H9 (cell line): Measurements from ENCODE around the gene RPP14. TPM values are rescaled to one million over a fixed set of nuclear protein-coding genes. Genes with fewer than 3 reads are reported as not detected.

Experiments used
- DNase-seq: peaks from one replicate; pipeline ENCODE4 v3.0.0-alpha.2; 2017
- H2AFZ ChIP-seq: one replicate; pipeline ENCODE4 v1.6.1; 2013; ENCODE audit warnings: mild to moderate bottlenecking, low read length, control low read depth, moderate library complexity
- H2AK5ac ChIP-seq: 2 replicates; pipeline ENCODE4 v1.6.1; 2013; ENCODE audit warnings: low read length, control low read depth, mixed read lengths; ENCODE audit not compliant: insufficient read length
- H2BK120ac ChIP-seq: one replicate; pipeline ENCODE4 v1.6.1; 2013; ENCODE audit warnings: low read depth, mild to moderate bottlenecking, low read length, control low read depth, inconsistent platforms; ENCODE audit not compliant: poor library complexity, severe bottlenecking
- H2BK12ac ChIP-seq: 2 replicates; pipeline ENCODE4 v1.6.1; 2013; ENCODE audit warnings: low read length, control low read depth, mixed read lengths, low read depth; ENCODE audit not compliant: insufficient read length
- H2BK15ac ChIP-seq: 2 replicates; pipeline ENCODE4 v1.6.1; 2013; ENCODE audit warnings: low read depth, low read length, control low read depth
- H2BK20ac ChIP-seq: one replicate; pipeline ENCODE4 v1.6.1; 2013; ENCODE audit warnings: low read depth, mild to moderate bottlenecking, low read length, control low read depth, inconsistent platforms; ENCODE audit not compliant: poor library complexity, severe bottlenecking
- H2BK5ac ChIP-seq: 2 replicates; pipeline ENCODE4 v1.6.1; 2013; ENCODE audit warnings: low read length, control low read depth, mixed read lengths; ENCODE audit not compliant: insufficient read length
- H3K14ac ChIP-seq: 2 replicates; pipeline ENCODE4 v1.6.1; 2013; ENCODE audit warnings: low read length, control low read depth; ENCODE audit not compliant: insufficient read depth
- H3K18ac ChIP-seq: 2 replicates; pipeline ENCODE4 v1.6.1; 2013; ENCODE audit warnings: low read depth, mild to moderate bottlenecking, mixed read lengths, low read length, control low read depth; ENCODE audit not compliant: insufficient read length
- H3K23ac ChIP-seq: 2 replicates; pipeline ENCODE4 v1.6.1; 2013; ENCODE audit warnings: low read length, control low read depth, mixed read lengths, low read depth; ENCODE audit not compliant: insufficient read length
- H3K23me2 ChIP-seq: 2 replicates; pipeline ENCODE4 v1.6.1; 2013; ENCODE audit warnings: low read depth, mild to moderate bottlenecking, mixed read lengths, low read length, control low read depth; ENCODE audit not compliant: insufficient read length, poor library complexity, severe bottlenecking
- H3K27ac ChIP-seq: 2 replicates; pipeline ENCODE4 v1.5.1; 2013; ENCODE audit warnings: low read length, control low read depth, mixed read lengths, low read depth; ENCODE audit not compliant: insufficient read length
- H3K27me3 ChIP-seq: 2 replicates; pipeline ENCODE4 v1.6.1; 2013; ENCODE audit warnings: low read length, control low read depth, inconsistent platforms; ENCODE audit not compliant: insufficient read depth
- H3K4ac ChIP-seq: 2 replicates; pipeline ENCODE4 v1.6.1; 2013; ENCODE audit warnings: low read depth, mild to moderate bottlenecking, control low read depth, inconsistent platforms, low read length, moderate library complexity
- H3K4me1 ChIP-seq: 2 replicates; pipeline ENCODE4 v1.6.1; 2013; ENCODE audit warnings: low read length, control low read depth, inconsistent platforms; ENCODE audit not compliant: insufficient read depth
- H3K4me2 ChIP-seq: 2 replicates; pipeline ENCODE4 v1.6.1; 2013; ENCODE audit warnings: low read length, control low read depth, mixed read lengths; ENCODE audit not compliant: insufficient read length, insufficient read depth
- H3K56ac ChIP-seq: 2 replicates; pipeline ENCODE4 v1.6.1; 2013; ENCODE audit warnings: low read depth, mild to moderate bottlenecking, mixed read lengths, low read length, control low read depth; ENCODE audit not compliant: insufficient read length
- H3K79me1 ChIP-seq: 2 replicates; pipeline ENCODE4 v1.6.1; 2013; ENCODE audit warnings: low read depth, mild to moderate bottlenecking, moderate library complexity, low read length, control low read depth, inconsistent platforms; ENCODE audit not compliant: insufficient read depth, poor library complexity, severe bottlenecking
- H3K79me2 ChIP-seq: 2 replicates; pipeline ENCODE4 v1.6.1; 2013; ENCODE audit warnings: low read length, control low read depth, inconsistent platforms; ENCODE audit not compliant: insufficient read depth
- H3K9ac ChIP-seq: 2 replicates; pipeline ENCODE4 v1.6.1; 2013; ENCODE audit warnings: low read length, control low read depth, mixed read lengths; ENCODE audit not compliant: insufficient read length; ENCODE audit errors: extremely low read depth
- H3K9me3 ChIP-seq: one replicate; pipeline ENCODE4 v1.6.1; 2013; ENCODE audit warnings: low read depth, low read length, inconsistent platforms; ENCODE audit not compliant: control insufficient read depth
- H3T11ph ChIP-seq: one replicate; pipeline ENCODE4 v1.6.1; 2013; ENCODE audit warnings: mild to moderate bottlenecking, low read length, control low read depth, inconsistent platforms
- H4K20me1 ChIP-seq: one replicate; pipeline ENCODE4 v1.6.1; 2013; ENCODE audit not compliant: control insufficient read depth, insufficient read length, insufficient read depth
- H4K5ac ChIP-seq: 2 replicates; pipeline ENCODE4 v1.6.1; 2013; ENCODE audit warnings: low read depth, mild to moderate bottlenecking, mixed read lengths, low read length, control low read depth; ENCODE audit not compliant: insufficient read length
- H4K8ac ChIP-seq: replicated peaks from 2 replicates; pipeline ENCODE4 v1.6.1; 2013; ENCODE audit warnings: low read length, control low read depth, mixed read lengths, low read depth; ENCODE audit not compliant: insufficient read length
- H4K91ac ChIP-seq: 2 replicates; pipeline ENCODE4 v1.6.1; 2013; ENCODE audit warnings: low read depth, mild to moderate bottlenecking, moderate library complexity, mixed read lengths, low read length, control low read depth; ENCODE audit not compliant: insufficient read length
- H3K27ac Mint-ChIP-seq, 3 experiments: 2 replicates in 2 of 3; 3 replicates in 1 of 3; pipeline ENCODE4 v1.8.0; 2020 to 2021; ENCODE audit warnings: mixed read lengths in 3 of 3, mild to moderate bottlenecking in 1 of 3, moderate library complexity in 1 of 3
- H3K27me3 Mint-ChIP-seq: 2 replicates; pipeline ENCODE4 v1.8.0; 2021; ENCODE audit warnings: low read depth, mild to moderate bottlenecking, moderate library complexity, mixed read lengths
- H3K36me3 Mint-ChIP-seq, 3 experiments: 2 replicates in 2 of 3; 3 replicates in 1 of 3; pipeline ENCODE4 v1.8.0; 2020 to 2021; ENCODE audit warnings: low read depth in 3 of 3, mixed read lengths in 3 of 3; ENCODE audit not compliant: insufficient read depth in 1 of 3
- H3K4me1 Mint-ChIP-seq, 2 experiments: 2 replicates each; pipeline ENCODE4 v1.8.0; 2020; ENCODE audit warnings: mixed read lengths in 2 of 2
- H3K4me3 Mint-ChIP-seq, 2 experiments: 2 replicates in 1 of 2; 3 replicates in 1 of 2; pipeline ENCODE4 v1.8.0; 2020 to 2021; ENCODE audit warnings: mild to moderate bottlenecking in 2 of 2, mixed read lengths in 2 of 2, moderate library complexity in 1 of 2
- H3K9me3 Mint-ChIP-seq, 2 experiments: 2 replicates in 1 of 2; 3 replicates in 1 of 2; pipeline ENCODE4 v1.8.0; 2020; ENCODE audit warnings: mild to moderate bottlenecking in 2 of 2, mixed read lengths in 2 of 2, moderate library complexity in 1 of 2
- WGBS: extraction: QIAGEN DNeasy Blood & Tissue Kit; methylation state at CpG from one replicate; pipeline ENCODE4 v1.1.7; 2013; ENCODE audit warnings: missing lambda C conversion rate, low lambda C conversion rate, mixed read lengths; ENCODE audit not compliant: insufficient read length; ENCODE audit errors: extremely low coverage; 5-methylcytosine and 5-hydroxymethylcytosine counted together
- total RNA-seq: library from RNA; stranded (reverse); gene quantifications from 2 replicates; pipeline ENCODE4 v1.2.1, GENCODE V29; 2021
- TF ChIP-seq, protein P1 (sequence below): fragments of 200-600 bp; sonication (generic); conservative IDR thresholded peaks from 3 replicates; pipeline ENCODE4 v1.8.0; 2021; ENCODE audit warnings: antibody characterized with exemption, mild to moderate bottlenecking

The RPP14 gene
- total RNA-seq, 1 experiment from 2014 or later: 23.9 TPM

GRCh38 chr3:58269356-58269755, 36.7 kb upstream of the RPP14 start:
- H3K4me2 ChIP-seq: no peak overlapping the region
- no peak overlapping the region for H3K9ac ChIP-seq
- no peak overlapping the region for H4K5ac ChIP-seq
- H3K56ac ChIP-seq: no peak overlapping the region
- no peak overlapping the region for H3K27ac ChIP-seq
- no peaks in the 10 kb centered on the region for H3K79me2 ChIP-seq
- H3K23me2 ChIP-seq: no peaks in the 10 kb centered on the region
- H3K23ac ChIP-seq: no peak overlapping the region
- TF ChIP-seq, protein P1, sequence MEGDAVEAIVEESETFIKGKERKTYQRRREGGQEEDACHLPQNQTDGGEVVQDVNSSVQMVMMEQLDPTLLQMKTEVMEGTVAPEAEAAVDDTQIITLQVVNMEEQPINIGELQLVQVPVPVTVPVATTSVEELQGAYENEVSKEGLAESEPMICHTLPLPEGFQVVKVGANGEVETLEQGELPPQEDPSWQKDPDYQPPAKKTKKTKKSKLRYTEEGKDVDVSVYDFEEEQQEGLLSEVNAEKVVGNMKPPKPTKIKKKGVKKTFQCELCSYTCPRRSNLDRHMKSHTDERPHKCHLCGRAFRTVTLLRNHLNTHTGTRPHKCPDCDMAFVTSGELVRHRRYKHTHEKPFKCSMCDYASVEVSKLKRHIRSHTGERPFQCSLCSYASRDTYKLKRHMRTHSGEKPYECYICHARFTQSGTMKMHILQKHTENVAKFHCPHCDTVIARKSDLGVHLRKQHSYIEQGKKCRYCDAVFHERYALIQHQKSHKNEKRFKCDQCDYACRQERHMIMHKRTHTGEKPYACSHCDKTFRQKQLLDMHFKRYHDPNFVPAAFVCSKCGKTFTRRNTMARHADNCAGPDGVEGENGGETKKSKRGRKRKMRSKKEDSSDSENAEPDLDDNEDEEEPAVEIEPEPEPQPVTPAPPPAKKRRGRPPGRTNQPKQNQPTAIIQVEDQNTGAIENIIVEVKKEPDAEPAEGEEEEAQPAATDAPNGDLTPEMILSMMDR: no peak
- no peak overlapping the region for H2AFZ ChIP-seq
- H4K20me1 ChIP-seq: no peaks in the 10 kb centered on the region
- H3K4me1 Mint-ChIP-seq: no peaks in the 10 kb centered on the region
- H3K9me3 Mint-ChIP-seq: no peaks in the 10 kb centered on the region
- H2AK5ac ChIP-seq: no peak overlapping the region
- H2BK120ac ChIP-seq: no peak overlapping the region
- H3K4me1 ChIP-seq: no peaks in the 10 kb centered on the region
- no peak for DNase-seq
- H4K8ac ChIP-seq: no peak overlapping the region
- no peaks in the 10 kb centered on the region for H3K9me3 ChIP-seq
- no peak overlapping the region for H3K27ac Mint-ChIP-seq
- H3K27me3 Mint-ChIP-seq: no peaks in the 10 kb centered on the region
- H3K14ac ChIP-seq: no peak overlapping the region
- H3K18ac ChIP-seq: no peak overlapping the region
- no peak overlapping the region for H2BK12ac ChIP-seq
- no peak overlapping the region for H2BK5ac ChIP-seq
- no peaks in the 10 kb centered on the region for H3K27me3 ChIP-seq
- no peak overlapping the region for H2BK15ac ChIP-seq
- no CpG with 5 or more reads among the region's 2 CpGs for WGBS
- H4K91ac ChIP-seq: no peak overlapping the region
- H3K36me3 Mint-ChIP-seq: no peaks in the 10 kb centered on the region
- no peak overlapping the region for H2BK20ac ChIP-seq
- no peak overlapping the region for H3K4ac ChIP-seq
- H3K79me1 ChIP-seq: no peaks in the 10 kb centered on the region
- H3T11ph ChIP-seq: no peak overlapping the region
- H3K4me3 Mint-ChIP-seq: no peak overlapping the region
